ENCODE data around the gene PTPRE.

GRCh38 chr10:127963136-127963535 lies 56.2 kb downstream of the PTPRE start:
- TF ChIP-seq CTCF (conservative IDR thresholded peaks at IDR 0.05; ENCODE audit: low read length), result no peak
- TF ChIP-seq EZH2phosphoT487 (IDR thresholded peaks at IDR 0.05; ENCODE audit: borderline replicate concordance), result no peak

Data from Loucy (cell line).